Heart left ventricle (tissue), 16 donors: ENCODE results near the gene RBP4. TPM values are rescaled to one million over a fixed set of nuclear protein-coding genes. Genes with fewer than 3 reads are reported as not detected.
A peak's percentile ranks its signal among the peaks of the same experiment; 100 is the strongest.

ENCODE experiments used
- ATAC-seq, 4 donors: fragments of 200-7000 bp; cut with Tn5 transposase; one replicate each; pipeline ENCODE4 v1.9.1; 2020 to 2022; ENCODE audit warnings: moderate library complexity in 4 of 4, mild to moderate bottlenecking in 3 of 4, moderate number of reproducible peaks in 1 of 4
- DNase-seq, 5 donors: peaks; one replicate each; pipeline ENCODE4 v3.0.0-alpha.2; 2020
- H3K27ac ChIP-seq, 12 donors: fragments of 200-600 bp; sonication (generic) in 4 of 12; one replicate each; pipeline versions ENCODE4 v1.5.0 to v1.8.0; 2016 to 2022; ENCODE audit warnings: mild to moderate bottlenecking in 2 of 12
- H3K27me3 ChIP-seq, 9 donors: fragments of 200-600 bp; sonication (generic) in 2 of 9; one replicate each; pipeline versions ENCODE4 v1.5.1 to v1.8.0; 2016 to 2022; ENCODE audit warnings: mild to moderate bottlenecking in 3 of 9
- H3K36me3 ChIP-seq, 9 donors: fragments of 200-600 bp; sonication (generic) in 2 of 9; one replicate each; pipeline versions ENCODE4 v1.5.0 to v1.8.0; 2018 to 2022; ENCODE audit warnings: mild to moderate bottlenecking in 2 of 9
- H3K4me1 ChIP-seq, 12 donors: fragments of 200-600 bp; sonication (generic) in 4 of 12; one replicate each; pipeline versions ENCODE4 v1.5.0 to v1.8.0; 2016 to 2022; ENCODE audit warnings: mild to moderate bottlenecking in 3 of 12
- H3K4me3 ChIP-seq, 12 donors: fragments of 200-600 bp; sonication (generic) in 4 of 12; one replicate each; pipeline versions ENCODE4 v1.5.0 to v1.8.0; 2017 to 2022; ENCODE audit warnings: mild to moderate bottlenecking in 9 of 12, moderate library complexity in 4 of 12
- H3K9me3 ChIP-seq, 12 donors: fragments of 200-600 bp; sonication (generic) in 4 of 12; one replicate each; pipeline versions ENCODE4 v1.5.0 to v1.8.0; 2016 to 2022; ENCODE audit warnings: mild to moderate bottlenecking in 1 of 12
- POLR2A ChIP-seq, 2 donors: fragments of 450-650 bp; IDR thresholded peaks; one replicate each; pipeline ENCODE4 v1.6.1; 2017; ENCODE audit warnings: antibody characterized with exemption in 2 of 2, mild to moderate bottlenecking in 2 of 2, moderate library complexity in 2 of 2
- WGBS, 4 donors: extraction: QIAGEN DNeasy Blood & Tissue Kit in 2 of 4; methylation state at CpG; one replicate each; pipeline versions ENCODE4 v1.1.5 to v1.1.7; 2013 to 2018; 5-methylcytosine and 5-hydroxymethylcytosine counted together
- intact Hi-C, 10 donors: fragments of 100-400 bp; cut with DNase I; formaldehyde crosslinking; loops; one replicate each; pipeline versions ENCODE4 v1.11.1 to v1.14.2; 2022
- polyA plus RNA-seq, 2 donors: library from polyadenylated mRNA; stranded (reverse); fragments of 200-250 nt; gene quantifications; one replicate each; pipeline ENCODE4 v1.2.3, GENCODE V29; 2013
- total RNA-seq, 9 donors: library from RNA; depleted of rRNA in 2 of 9; stranded (reverse); fragments of >200 nt in 2 of 9; fragmentation: NEBNext Ultra II Directional in 3 of 9; extraction: Animal tissue kit (Norgen Biotek cat#: 25700) in 3 of 9; gene quantifications; one replicate each; pipeline versions ENCODE4 v1.1.0 to v1.2.4, GENCODE V29; 2016 to 2023
- TF ChIP-seq, protein P1 (sequence below), 12 donors: fragments of 200-600 bp; sonication (generic) in 4 of 12; IDR thresholded peaks; one replicate each; pipeline versions ENCODE4 v1.5.0 to v1.8.0; 2018 to 2022; ENCODE audit warnings: antibody characterized with exemption in 12 of 12, mild to moderate bottlenecking in 5 of 12
- donor health status: ischemic (EF 13 %, LVEDD 7.1; RV severe dilation, severe dysfunction).
- donor health status: healthy with polysubstance abuse.
- donor health status: DM: no; HTN: yes; CAD: no.
- donor health status: DM: no; HTN: no; CAD: no.
- donor health status: ischemic (EF 25% LVEDD 6.9; RV normal size, moderate dysfunction).
- donor health status: ischemic (EF 25% LVEDD 5.7; RV mildly dilated, moderate dysfunction).
- donor health status: healthy.
- donor health status: DM: yes; HTN: yes; CAD: no.
- donor health status: ischemic (EF 35%, LVEDD 5.7; RV mildly dilated, moderate dysfunction).
- donor health status: nonischemic (EF 11% LVEDD 7.7; RV severe dilation, severe dysfunction).
- donor health status: DM: yes; HTN: yes; CAD: no.
- donor health status: PGD.
- donor health status: ischemic (EF 29% LVEDD 5.4; RV normal size, mild dysfunction).
- donor health status: nonischemic (EF 23%, LVEDD 6.1; RV moderate dilation, normal function).

The RBP4 gene
- total and polyA plus RNA-seq, 11 donors, result 0.35 to 63.4 (median 3.2) TPM; not detected in 1

DNA sequence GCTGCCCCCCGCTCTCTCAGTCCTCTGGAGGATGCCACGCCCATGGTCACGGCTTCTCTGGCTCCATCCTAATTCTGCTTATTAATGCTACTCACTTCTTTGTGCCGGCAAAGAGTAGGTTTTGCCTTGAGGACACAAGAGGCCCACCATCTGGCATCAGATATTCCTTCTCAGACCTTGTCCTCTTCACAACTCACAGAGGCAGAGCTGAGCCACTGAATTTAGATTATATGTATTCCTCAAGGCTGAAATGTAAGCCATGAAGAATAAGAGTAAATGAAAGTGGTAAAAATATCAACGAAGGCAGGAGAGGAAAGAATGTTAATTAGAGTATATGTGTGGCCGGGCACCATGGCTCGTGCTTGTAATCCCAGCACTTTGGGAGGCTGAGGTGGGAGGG is 6.5 kb downstream of the RBP4 start:
- H3K27me3 ChIP-seq, result peaks cover 0 to under 1% (median 0%) of the 10 kb centered on the region in 9 donors
- no peak for TF ChIP-seq POLR2A (IDR thresholded peaks at IDR 0.05)
- TF ChIP-seq, protein P1, sequence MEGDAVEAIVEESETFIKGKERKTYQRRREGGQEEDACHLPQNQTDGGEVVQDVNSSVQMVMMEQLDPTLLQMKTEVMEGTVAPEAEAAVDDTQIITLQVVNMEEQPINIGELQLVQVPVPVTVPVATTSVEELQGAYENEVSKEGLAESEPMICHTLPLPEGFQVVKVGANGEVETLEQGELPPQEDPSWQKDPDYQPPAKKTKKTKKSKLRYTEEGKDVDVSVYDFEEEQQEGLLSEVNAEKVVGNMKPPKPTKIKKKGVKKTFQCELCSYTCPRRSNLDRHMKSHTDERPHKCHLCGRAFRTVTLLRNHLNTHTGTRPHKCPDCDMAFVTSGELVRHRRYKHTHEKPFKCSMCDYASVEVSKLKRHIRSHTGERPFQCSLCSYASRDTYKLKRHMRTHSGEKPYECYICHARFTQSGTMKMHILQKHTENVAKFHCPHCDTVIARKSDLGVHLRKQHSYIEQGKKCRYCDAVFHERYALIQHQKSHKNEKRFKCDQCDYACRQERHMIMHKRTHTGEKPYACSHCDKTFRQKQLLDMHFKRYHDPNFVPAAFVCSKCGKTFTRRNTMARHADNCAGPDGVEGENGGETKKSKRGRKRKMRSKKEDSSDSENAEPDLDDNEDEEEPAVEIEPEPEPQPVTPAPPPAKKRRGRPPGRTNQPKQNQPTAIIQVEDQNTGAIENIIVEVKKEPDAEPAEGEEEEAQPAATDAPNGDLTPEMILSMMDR (IDR thresholded peaks at IDR 0.05), result no peak
- DNase-seq, result no peak
- H3K36me3 ChIP-seq, result no peaks in the 10 kb centered on the region
- no peak overlapping the region for H3K4me3 ChIP-seq
- intact Hi-C loops, result no loop called here
- WGBS, 4 donors, result 79 to 90% (median 84%) methylated on average over 7 of the region's 7 CpGs
- no peak overlapping the region for H3K27ac ChIP-seq
- no peak for ATAC-seq
- peaks cover 0 to 10% (median 0%) of the 10 kb centered on the region in 12 donors for H3K4me1 ChIP-seq
- H3K9me3 ChIP-seq, result no peaks in the 10 kb centered on the region

- intact Hi-C loops, result no loop called here
- TF ChIP-seq, protein P1 (IDR thresholded peaks at IDR 0.05), result no peak
- TF ChIP-seq POLR2A (IDR thresholded peaks at IDR 0.05), result no peak
Measured at GRCh38 chr10:93593749-93594148, 7.3 kb downstream of the RBP4 start.

GRCh38 chr10:93593254-93593653 is 7.8 kb downstream of the RBP4 start:
- no peak overlapping the region for H3K4me3 ChIP-seq
- H3K4me1 ChIP-seq, result peaks cover 0 to 10% (median 0%) of the 10 kb centered on the region in 12 donors
- intact Hi-C loops, result no loop called here
- DNase-seq, result no peak
- no peaks in the 10 kb centered on the region for H3K36me3 ChIP-seq
- H3K27me3 ChIP-seq, result peaks cover 0 to 4% (median 0%) of the 10 kb centered on the region in 9 donors
- no peak for ATAC-seq
- H3K27ac ChIP-seq, result no peak overlapping the region
- WGBS, 4 donors, result 92 to 96% (median 94%) methylated on average over 4 of the region's 4 CpGs
- TF ChIP-seq, protein P1 (IDR thresholded peaks at IDR 0.05), result no peak
- TF ChIP-seq POLR2A (IDR thresholded peaks at IDR 0.05), result no peak
- no peaks in the 10 kb centered on the region for H3K9me3 ChIP-seq

More at GRCh38 chr10:93593749-93594148, 7.3 kb downstream of the RBP4 start:
- DNase-seq, result no peak
- Histone ChIP-seq H3K4me3 (no peak overlapping the region), H3K9me3 (no peaks in the 10 kb centered on the region), H3K27me3 (peaks cover 0 to 4% (median 0%) of the 10 kb centered on the region in 9 donors), H3K27ac (no peak overlapping the region), H3K36me3 (no peaks in the 10 kb centered on the region), H3K4me1 (peaks cover 0 to 10% (median 0%) of the 10 kb centered on the region in 12 donors)
- 86 to 89% (median 87%) methylated on average over 18 of the region's 18 CpGs for WGBS, 4 donors
- ATAC-seq, result no peak

GRCh38 chr10:93591065-93591808 is 9.8 kb downstream of the RBP4 start:
- H3K27me3 ChIP-seq, result peaks cover 0 to 4% (median 0%) of the 10 kb centered on the region in 9 donors
- DNase-seq (no peak), ATAC-seq (peak in 3 of 4 donors; percentile 53 to 66 (median 55))
- intact Hi-C loops, result no loop called here
- H3K27ac ChIP-seq, result no peak overlapping the region
- TF ChIP-seq POLR2A (IDR thresholded peaks at IDR 0.05), result no peak
- TF ChIP-seq, protein P1 (IDR thresholded peaks at IDR 0.05), result no peak
- H3K4me1 ChIP-seq, result peaks cover 0 to 10% (median 0%) of the 10 kb centered on the region in 12 donors
- no peaks in the 10 kb centered on the region for H3K9me3 ChIP-seq
- H3K36me3 ChIP-seq, result no peaks in the 10 kb centered on the region
- 66 to 77% (median 70%) methylated on average over 7 to 8 of the region's 8 CpGs for WGBS, 4 donors
- H3K4me3 ChIP-seq, result no peak overlapping the region
